GM10847 (cell line): ENCODE data around the gene LCE7A.

Experiments used
- POLR2A ChIP-seq: IDR thresholded peaks from 2 replicates; pipeline ENCODE4 v1.6.1; 2011; ENCODE audit not compliant: insufficient read length; ENCODE audit errors: extremely low read depth

The LCE7A gene

GRCh38 chr1:152902636-152903035 lies 42.8 kb downstream of the LCE7A start:
- TF ChIP-seq POLR2A: no peak

GRCh38 chr1:152904688-152905440 lies 45.1 kb downstream of the LCE7A start:
- TF ChIP-seq POLR2A: no peak

- TF ChIP-seq POLR2A: no peak
Measured at GRCh38 chr1:152906023-152906565, 46.3 kb downstream of the LCE7A start.

- no peak for TF ChIP-seq POLR2A
Measured at GRCh38 chr1:152907686-152908601, 48.1 kb downstream of the LCE7A start, which contains the start of gene IVL. IVL (plus strand) TSS chr1:152908546; CDS start chr1:152909798, 1,252 bp downstream.

GRCh38 chr1:152909206-152909605 lies 49.4 kb downstream of the LCE7A start:
- no peak for TF ChIP-seq POLR2A
